ENCODE data around the gene NEK7. TPM values are rescaled to one million over a fixed set of nuclear protein-coding genes. Genes with fewer than 3 reads are reported as not detected.

Gene NEK7
- total and polyA plus RNA-seq, 2 of the 4 experiments (the other 2 are of a cell fraction), result 89.0 to 467 TPM

DNA sequence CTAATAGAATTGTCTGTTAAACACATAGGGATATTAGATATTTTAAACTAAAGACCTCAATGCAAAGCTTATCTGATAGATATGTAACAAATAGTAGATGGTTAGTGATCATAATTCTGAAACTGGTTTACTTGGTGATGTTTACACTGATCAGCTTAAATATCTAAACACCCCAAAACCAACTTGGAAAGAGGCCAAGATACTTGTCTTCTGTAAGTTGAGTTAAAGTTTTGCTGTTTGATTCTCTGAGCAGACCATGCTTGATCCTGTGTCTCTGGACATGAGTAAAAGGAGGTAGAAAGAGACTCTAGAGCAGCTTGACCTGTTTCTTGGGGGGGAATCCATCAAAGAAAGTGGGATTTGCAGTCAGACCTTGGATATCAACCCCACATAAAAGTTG, 107.5 kb downstream of the NEK7 start:
- ChIA-PET POLR2A (ENCODE audit: unreplicated experiment) (no interaction called here), CTCF (interaction anchor here (0.5 to 2.1 kb wide), 2 partner anchors 9 to 341 kb away, joined by 4 to 6 read pairs; no protein-coding TSS in a partner anchor)
- intact Hi-C loops (cut with micrococcal nuclease), result no loop called here

More for the DNA sequence above, 107.5 kb downstream of the NEK7 start:
- H3K18ac ChIP-seq (ENCODE audit: low read depth, low read length), result peak overlapping the region; percentile 7; the same call in 1 of the 2 replicates
- H4K8ac ChIP-seq (ENCODE audit: low read depth in 2 of 2, low read length in 2 of 2), result peak overlapping the region in 1 of 2 experiments; percentile 15; a peak in 1 of 4 replicates
- H2AK5ac ChIP-seq (ENCODE audit: low read depth, low read length), result peak overlapping the region; percentile 43; the same call in 1 of the 2 replicates
- BruUV-seq (replicated peaks), result no TSS peak
- no peak overlapping the region for H3K4me3 ChIP-seq (ENCODE audit: insufficient read depth, low read depth, low read length)
- dilution Hi-C loops (cut with HindIII; ENCODE audit: low sequenced_read_pairs, unreplicated experiment), result no loop called here
- H2BK20ac ChIP-seq (ENCODE audit: low read depth, low read length), result peak overlapping the region; percentile 40; the same call in 1 of the 2 replicates
- peak overlapping the region; percentile 91 for H3K14ac ChIP-seq (replicated peaks; ENCODE audit: low read depth, low read length)
- no peaks in the 10 kb centered on the region for H3K9me3 ChIP-seq (ENCODE audit: control insufficient read depth, insufficient read depth, low read length)
- peak overlapping the region; percentile 86 for H2BK5ac ChIP-seq (ENCODE audit: low read depth, low read length, poor library complexity, severe bottlenecking)
- no peak overlapping the region for H3K27ac ChIP-seq (ENCODE audit: insufficient read depth, low read length)
- peak overlapping the region; percentile 57; the same call in 1 of the 2 replicates for H4K5ac ChIP-seq (ENCODE audit: low read depth, low read length)
- H3K9me1 ChIP-seq (ENCODE audit: insufficient read depth, low read length), result no peaks in the 10 kb centered on the region
- ATAC-seq (ENCODE audit: low read depth) (no peak), DNase-seq (no peak)
- peak overlapping the region; percentile 31; the same call in 1 of the 2 replicates for H3K4ac ChIP-seq (ENCODE audit: low read depth, low read length)
- peaks cover 2% of the 10 kb centered on the region; the same call in 1 of the 2 replicates for H3K36me3 ChIP-seq (ENCODE audit: control insufficient read depth, insufficient read depth, low read length)
- H3K79me1 ChIP-seq (ENCODE audit: low read depth in 1 of 2, low read length in 2 of 2), result peaks cover 11 to 43% of the 10 kb centered on the region in 2 experiments
- no peak overlapping the region for H3K9ac ChIP-seq (ENCODE audit: low read depth, low read length)
- peak overlapping the region; percentile 88; the same call in 1 of the 3 replicates for H2BK15ac ChIP-seq (ENCODE audit: low read depth, low read length)
- in situ Hi-C loops (cut with MboI; ENCODE audit: low sequenced_read_pairs), result loop anchor here (10.0 kb wide), 1 partner anchor 181 kb away; no protein-coding TSS in a partner anchor
- H3K23ac ChIP-seq (ENCODE audit: low read depth, low read length), result no peak overlapping the region
- H3K27me3 ChIP-seq (ENCODE audit: control insufficient read depth, insufficient read depth, low read length), result no peaks in the 10 kb centered on the region
- H4K91ac ChIP-seq (ENCODE audit: insufficient read depth, low read depth, low read length), result no peak overlapping the region
- no peak overlapping the region for H3K56ac ChIP-seq (ENCODE audit: extremely low read depth, insufficient read depth, low read length)
- peak overlapping the region; percentile 59 for H2BK120ac ChIP-seq (ENCODE audit: low read depth, low read length)
- no peak overlapping the region for H2AK9ac ChIP-seq (replicated peaks; ENCODE audit: low read depth, low read length, poor library complexity)
- H3K4me1 ChIP-seq (ENCODE audit: control insufficient read depth, insufficient read depth, low read length), result peaks cover 13% of the 10 kb centered on the region
- H3K4me2 ChIP-seq (ENCODE audit: low read depth, low read length), result peak overlapping the region; percentile 19; the same call in 1 of the 2 replicates
- H2AFZ ChIP-seq (replicated peaks; ENCODE audit: low read length, poor library complexity), result no peak overlapping the region
- TF ChIP-seq RFX5 (IDR thresholded peaks at IDR 0.05; ENCODE audit: low read depth, low read length), result no peak
- no peak for TF ChIP-seq RCOR1 (IDR thresholded peaks at IDR 0.05; ENCODE audit: insufficient replicate concordance, low read length)
- no peak for TF ChIP-seq RAD21 (IDR thresholded peaks at IDR 0.05; ENCODE audit: low read length)
- TF ChIP-seq NFE2L2 (IDR thresholded peaks at IDR 0.05; ENCODE audit: low read depth, low read length), result no peak
- TF ChIP-seq, protein P1, sequence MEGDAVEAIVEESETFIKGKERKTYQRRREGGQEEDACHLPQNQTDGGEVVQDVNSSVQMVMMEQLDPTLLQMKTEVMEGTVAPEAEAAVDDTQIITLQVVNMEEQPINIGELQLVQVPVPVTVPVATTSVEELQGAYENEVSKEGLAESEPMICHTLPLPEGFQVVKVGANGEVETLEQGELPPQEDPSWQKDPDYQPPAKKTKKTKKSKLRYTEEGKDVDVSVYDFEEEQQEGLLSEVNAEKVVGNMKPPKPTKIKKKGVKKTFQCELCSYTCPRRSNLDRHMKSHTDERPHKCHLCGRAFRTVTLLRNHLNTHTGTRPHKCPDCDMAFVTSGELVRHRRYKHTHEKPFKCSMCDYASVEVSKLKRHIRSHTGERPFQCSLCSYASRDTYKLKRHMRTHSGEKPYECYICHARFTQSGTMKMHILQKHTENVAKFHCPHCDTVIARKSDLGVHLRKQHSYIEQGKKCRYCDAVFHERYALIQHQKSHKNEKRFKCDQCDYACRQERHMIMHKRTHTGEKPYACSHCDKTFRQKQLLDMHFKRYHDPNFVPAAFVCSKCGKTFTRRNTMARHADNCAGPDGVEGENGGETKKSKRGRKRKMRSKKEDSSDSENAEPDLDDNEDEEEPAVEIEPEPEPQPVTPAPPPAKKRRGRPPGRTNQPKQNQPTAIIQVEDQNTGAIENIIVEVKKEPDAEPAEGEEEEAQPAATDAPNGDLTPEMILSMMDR (conservative IDR thresholded peaks at IDR 0.05; ENCODE audit: low read depth, low read length), result no peak
- no peak for TF ChIP-seq FOS (IDR thresholded peaks at IDR 0.05; ENCODE audit: low read depth, low read length)
- no peak for TF ChIP-seq BHLHE40 (IDR thresholded peaks at IDR 0.05; ENCODE audit: low read depth, low read length)
- TF ChIP-seq, protein P2, sequence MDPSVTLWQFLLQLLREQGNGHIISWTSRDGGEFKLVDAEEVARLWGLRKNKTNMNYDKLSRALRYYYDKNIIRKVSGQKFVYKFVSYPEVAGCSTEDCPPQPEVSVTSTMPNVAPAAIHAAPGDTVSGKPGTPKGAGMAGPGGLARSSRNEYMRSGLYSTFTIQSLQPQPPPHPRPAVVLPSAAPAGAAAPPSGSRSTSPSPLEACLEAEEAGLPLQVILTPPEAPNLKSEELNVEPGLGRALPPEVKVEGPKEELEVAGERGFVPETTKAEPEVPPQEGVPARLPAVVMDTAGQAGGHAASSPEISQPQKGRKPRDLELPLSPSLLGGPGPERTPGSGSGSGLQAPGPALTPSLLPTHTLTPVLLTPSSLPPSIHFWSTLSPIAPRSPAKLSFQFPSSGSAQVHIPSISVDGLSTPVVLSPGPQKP (IDR thresholded peaks at IDR 0.05; ENCODE audit: borderline replicate concordance, low read depth, low read length), result no peak
- TF ChIP-seq MAZ (IDR thresholded peaks at IDR 0.05; ENCODE audit: borderline replicate concordance, low read depth, low read length), result no peak
- no peak for TF ChIP-seq CHD1 (IDR thresholded peaks at IDR 0.05; ENCODE audit: low read depth, low read length)
- TF ChIP-seq SMC3 (IDR thresholded peaks at IDR 0.05; ENCODE audit: low read depth, low read length), result no peak
- TF ChIP-seq, protein P3, sequence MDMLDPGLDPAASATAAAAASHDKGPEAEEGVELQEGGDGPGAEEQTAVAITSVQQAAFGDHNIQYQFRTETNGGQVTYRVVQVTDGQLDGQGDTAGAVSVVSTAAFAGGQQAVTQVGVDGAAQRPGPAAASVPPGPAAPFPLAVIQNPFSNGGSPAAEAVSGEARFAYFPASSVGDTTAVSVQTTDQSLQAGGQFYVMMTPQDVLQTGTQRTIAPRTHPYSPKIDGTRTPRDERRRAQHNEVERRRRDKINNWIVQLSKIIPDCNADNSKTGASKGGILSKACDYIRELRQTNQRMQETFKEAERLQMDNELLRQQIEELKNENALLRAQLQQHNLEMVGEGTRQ (IDR thresholded peaks at IDR 0.05; ENCODE audit: low read depth, low read length), result no peak
- TF ChIP-seq CEBPB (IDR thresholded peaks at IDR 0.05; ENCODE audit: low read depth, low read length), result no peak
- no peak for TF ChIP-seq MXI1 (IDR thresholded peaks at IDR 0.05; ENCODE audit: borderline replicate concordance, low read depth, low read length)
- no peak for TF ChIP-seq MAFK (IDR thresholded peaks at IDR 0.05; ENCODE audit: low read depth, low read length)
- no peak for TF ChIP-seq POLR2A (IDR thresholded peaks at IDR 0.05; ENCODE audit: low read depth, low read length)
- H4K20me1 ChIP-seq (ENCODE audit: insufficient read depth, low read length), result no peaks in the 10 kb centered on the region
